Heart right ventricle (tissue), 16 donors: Measurements from ENCODE around the gene VPS13D. TPM values are rescaled to one million over a fixed set of nuclear protein-coding genes. Genes with fewer than 3 reads are reported as not detected.

Source experiments
- ATAC-seq, 8 donors: fragments of 200-7000 bp; cut with Tn5 transposase; one replicate each; pipeline ENCODE4 v1.9.1; 2020; ENCODE audit warnings: mild to moderate bottlenecking in 8 of 8, moderate library complexity in 8 of 8, moderate number of reproducible peaks in 1 of 8
- DNase-seq, 2 donors: peaks; one replicate each; pipeline ENCODE4 v3.0.0-alpha.2; 2020
- H3K27ac ChIP-seq, 10 donors: fragments of 200-600 bp; sonication (generic) in 2 of 10; one replicate each; pipeline versions ENCODE4 v1.5.0 to v1.8.0; 2020 to 2022; ENCODE audit warnings: mild to moderate bottlenecking in 3 of 10
- H3K27me3 ChIP-seq, 7 donors: fragments of 200-600 bp; one replicate each; pipeline ENCODE4 v1.8.0; 2021 to 2022; ENCODE audit warnings: mild to moderate bottlenecking in 2 of 7
- H3K36me3 ChIP-seq, 9 donors: fragments of 200-600 bp; sonication (generic) in 1 of 9; one replicate each; pipeline versions ENCODE4 v1.5.0 to v1.8.0; 2020 to 2022; ENCODE audit warnings: mild to moderate bottlenecking in 2 of 9
- H3K4me1 ChIP-seq, 9 donors: fragments of 200-600 bp; sonication (generic) in 1 of 9; one replicate each; pipeline versions ENCODE4 v1.5.0 to v1.8.0; 2020 to 2022; ENCODE audit warnings: mild to moderate bottlenecking in 4 of 9
- H3K4me3 ChIP-seq, 10 donors: fragments of 200-600 bp; sonication (generic) in 2 of 10; one replicate each; pipeline versions ENCODE4 v1.5.0 to v1.8.0; 2020 to 2022; ENCODE audit warnings: mild to moderate bottlenecking in 7 of 10, moderate library complexity in 2 of 10
- H3K9me3 ChIP-seq, 11 donors: fragments of 200-600 bp in 10 of 11; sonication (generic) in 2 of 11; one replicate each; pipeline versions ENCODE4 v1.5.0 to v1.8.0; 2013 to 2022; ENCODE audit warnings: mild to moderate bottlenecking in 2 of 11, control low read depth in 1 of 11, moderate library complexity in 1 of 11
- WGBS, 2 donors: extraction: QIAGEN DNeasy Blood & Tissue Kit; methylation state at CpG; one replicate each; pipeline ENCODE4 v1.1.7; 2013; ENCODE audit warnings: inconsistent platforms in 1 of 2; 5-methylcytosine and 5-hydroxymethylcytosine counted together
- intact Hi-C, 10 donors: fragments of 100-400 bp; cut with DNase I; formaldehyde crosslinking; loops; one replicate each; pipeline versions ENCODE4 v1.11.1 to v1.14.2; 2022
- polyA plus RNA-seq, 2 donors: library from polyadenylated mRNA; stranded (reverse); fragments of 200-250 nt; gene quantifications; one replicate each; pipeline ENCODE4 v1.2.3, GENCODE V29; 2013
- total RNA-seq, 10 donors: library from RNA; stranded (reverse); fragmentation: NEBNext Ultra II Directional in 3 of 10; extraction: Animal tissue kit (Norgen Biotek cat#: 25700) in 3 of 10; gene quantifications; one replicate each; pipeline versions ENCODE4 v1.2.1 to v1.2.4, GENCODE V29; 2021 to 2023
- TF ChIP-seq, protein P1 (sequence below), 9 donors: fragments of 200-600 bp; sonication (generic) in 2 of 9; IDR thresholded peaks; one replicate each; pipeline versions ENCODE4 v1.5.0 to v1.8.0; 2021 to 2022; ENCODE audit warnings: antibody characterized with exemption in 9 of 9, mild to moderate bottlenecking in 5 of 9, moderate library complexity in 1 of 9
- donor health status: Arrhythmogenic right ventricular cardiomyopathy.
- donor health status: ischemic (EF 13 %, LVEDD 7.1; RV severe dilation, severe dysfunction).
- donor health status: healthy with polysubstance abuse.
- donor health status: DM: no; HTN: yes; CAD: no.
- donor health status: DM: no; HTN: no; CAD: no.
- donor health status: ischemic (EF 25% LVEDD 6.9; RV normal size, moderate dysfunction).
- donor health status: ischemic (EF 25% LVEDD 5.7; RV mildly dilated, moderate dysfunction).
- donor health status: healthy.
- donor health status: DM: yes; HTN: yes; CAD: no.
- donor health status: Ischemic cardiomyopathy.
- donor health status: ischemic (EF 35%, LVEDD 5.7; RV mildly dilated, moderate dysfunction).
- donor health status: nonischemic (EF 11% LVEDD 7.7; RV severe dilation, severe dysfunction).
- donor health status: DM: yes; HTN: yes; CAD: no.
- donor health status: PGD.
- donor health status: ischemic (EF 29% LVEDD 5.4; RV normal size, mild dysfunction).
- donor health status: nonischemic (EF 23%, LVEDD 6.1; RV moderate dilation, normal function).

The VPS13D gene
- total and polyA plus RNA-seq, 12 donors, result 36.9 to 161 (median 83.3) TPM

GRCh38 chr1:12182410-12182984, 47.3 kb upstream of the VPS13D start:
- peak overlapping the region in 9 of 10 donors; percentile 11 to 99 (median 88) for H3K27ac ChIP-seq
- 55 to 74% methylated on average over 4 of the region's 4 CpGs for WGBS, 2 donors
- intact Hi-C loops, result loop anchor here in 1 of 10 donors (5.0 kb wide), 2 partner anchors 35 to 50 kb away; no protein-coding TSS in a partner anchor
- no peak overlapping the region for H3K4me3 ChIP-seq
- ATAC-seq, result no peak
- DNase-seq, result no peak
- H3K9me3 ChIP-seq, result no peaks in the 10 kb centered on the region
- peaks cover 0 to under 1% (median 0%) of the 10 kb centered on the region in 7 donors for H3K27me3 ChIP-seq
- peaks cover 26 to 100% (median 93%) of the 10 kb centered on the region in 9 donors for H3K4me1 ChIP-seq
- H3K36me3 ChIP-seq, result peaks cover 0 to 46% (median 0%) of the 10 kb centered on the region in 9 donors
- TF ChIP-seq, protein P1, sequence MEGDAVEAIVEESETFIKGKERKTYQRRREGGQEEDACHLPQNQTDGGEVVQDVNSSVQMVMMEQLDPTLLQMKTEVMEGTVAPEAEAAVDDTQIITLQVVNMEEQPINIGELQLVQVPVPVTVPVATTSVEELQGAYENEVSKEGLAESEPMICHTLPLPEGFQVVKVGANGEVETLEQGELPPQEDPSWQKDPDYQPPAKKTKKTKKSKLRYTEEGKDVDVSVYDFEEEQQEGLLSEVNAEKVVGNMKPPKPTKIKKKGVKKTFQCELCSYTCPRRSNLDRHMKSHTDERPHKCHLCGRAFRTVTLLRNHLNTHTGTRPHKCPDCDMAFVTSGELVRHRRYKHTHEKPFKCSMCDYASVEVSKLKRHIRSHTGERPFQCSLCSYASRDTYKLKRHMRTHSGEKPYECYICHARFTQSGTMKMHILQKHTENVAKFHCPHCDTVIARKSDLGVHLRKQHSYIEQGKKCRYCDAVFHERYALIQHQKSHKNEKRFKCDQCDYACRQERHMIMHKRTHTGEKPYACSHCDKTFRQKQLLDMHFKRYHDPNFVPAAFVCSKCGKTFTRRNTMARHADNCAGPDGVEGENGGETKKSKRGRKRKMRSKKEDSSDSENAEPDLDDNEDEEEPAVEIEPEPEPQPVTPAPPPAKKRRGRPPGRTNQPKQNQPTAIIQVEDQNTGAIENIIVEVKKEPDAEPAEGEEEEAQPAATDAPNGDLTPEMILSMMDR (IDR thresholded peaks at IDR 0.05), result no peak

DNA sequence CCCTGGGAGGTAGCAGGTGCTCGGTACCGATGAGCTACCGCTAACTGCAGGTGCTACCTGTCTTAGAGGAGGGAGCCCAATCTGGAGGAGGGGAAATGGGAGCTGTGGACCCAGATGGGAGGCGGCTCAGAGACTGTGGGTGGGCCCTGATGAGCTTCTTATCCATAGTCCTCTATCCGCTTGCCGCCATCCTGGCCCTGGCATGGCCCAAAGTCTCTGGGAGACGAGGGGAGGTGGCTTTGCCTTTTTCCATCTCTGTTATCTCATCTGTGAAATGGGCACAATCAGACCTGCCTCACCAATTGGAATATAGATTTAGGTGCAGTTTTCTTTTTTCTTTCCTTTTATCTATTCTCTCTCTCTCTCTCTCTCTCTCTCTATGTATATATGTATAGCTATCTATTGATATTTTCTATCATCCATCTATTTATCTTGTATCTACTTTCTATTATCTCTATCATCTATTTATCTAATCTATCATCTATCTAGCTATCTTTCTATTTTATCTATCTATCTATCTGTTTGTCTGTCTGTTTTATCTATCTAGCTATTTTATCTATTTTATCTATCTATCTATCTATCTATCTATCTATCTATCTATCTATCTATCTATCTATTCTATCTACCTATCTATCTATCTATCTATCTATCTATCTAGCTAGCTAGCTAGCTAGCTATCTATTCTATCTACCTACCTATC, 46.6 kb upstream of the VPS13D start:
- Histone ChIP-seq H3K27me3 (no peaks in the 10 kb centered on the region), H3K4me3 (no peak overlapping the region), H3K36me3 (peaks cover 0 to 48% (median 0%) of the 10 kb centered on the region in 9 donors), H3K9me3 (no peaks in the 10 kb centered on the region), H3K4me1 (peaks cover 25 to 100% (median 93%) of the 10 kb centered on the region in 9 donors), H3K27ac (peak overlapping the region in 9 of 10 donors; percentile 21 to 99 (median 92))
- DNase-seq (no peak), ATAC-seq (no peak)
- 94 to 97% methylated on average over 7 of the region's 7 CpGs for WGBS, 2 donors
- TF ChIP-seq, protein P1 (IDR thresholded peaks at IDR 0.05), result no peak
- intact Hi-C loops, result loop anchor here in 1 of 10 donors (5.0 kb wide), 2 partner anchors 36 to 51 kb away; no protein-coding TSS in a partner anchor

- H3K4me1 ChIP-seq, result peaks cover 20 to 100% (median 93%) of the 10 kb centered on the region in 9 donors
- intact Hi-C loops, result loop anchor here in 1 of 10 donors (5.0 kb wide), 2 partner anchors 37 to 52 kb away; no protein-coding TSS in a partner anchor
- H3K4me3 ChIP-seq, result peak overlapping the region in 9 of 10 donors; percentile 9 to 44 (median 36)
These were observed 45.7 kb upstream of the VPS13D start for GRCh38 chr1:12184008-12184681.

More at GRCh38 chr1:12184008-12184681, 45.7 kb upstream of the VPS13D start:
- TF ChIP-seq, protein P1 (IDR thresholded peaks at IDR 0.05), result peak in 8 of 9 donors; percentile 12 to 61 (median 41)
- no peaks in the 10 kb centered on the region for H3K9me3 ChIP-seq
- peak; percentile 86 to 91 (median 90) for ATAC-seq
- no peaks in the 10 kb centered on the region for H3K27me3 ChIP-seq
- DNase-seq, result peak; percentile 86 to 89
- peaks cover 0 to 55% (median 0%) of the 10 kb centered on the region in 9 donors for H3K36me3 ChIP-seq
- peak overlapping the region; percentile 83 to 99 (median 93) for H3K27ac ChIP-seq
- WGBS, 2 donors, result 14 to 31% methylated on average over 10 of the region's 10 CpGs
